Activated CD8-positive, alpha-beta memory T cell treated with anti-CD3 and anti-CD28 coated beads, Interleukin-2, amount 50 U/mL, for 4 hours (primary cell): ENCODE data around the gene KLC1.
A peak's percentile ranks its signal among the peaks of the same experiment; 100 is the strongest.
"Not testable (repeated sequence)": the region's sequence is repeated elsewhere in the genome, so short reads cannot be mapped to it uniquely, and the experiment has no call there.

Experiments
- DNase-seq: peaks from one replicate; pipeline ENCODE4 v3.0.0-alpha.2; 2020

The KLC1 gene

GRCh38 chr14:103626146-103626850 lies 2.7 kb upstream of the KLC1 start:
- DNase-seq = no peak

GRCh38 chr14:103627073-103628025 lies 1.7 kb upstream of the KLC1 start:
- DNase-seq = no peak

- no peak for DNase-seq
These were observed 759 bp upstream of the KLC1 start for GRCh38 chr14:103628221-103628683.

GRCh38 chr14:103629503-103630121 lies 601 bp downstream of the KLC1 start:
- DNase-seq = peak; percentile 39

GRCh38 chr14:103630364-103631108 lies 1.5 kb downstream of the KLC1 start:
- DNase-seq = no peak

- no peak for DNase-seq
These were observed 4.4 kb downstream of the KLC1 start for GRCh38 chr14:103633391-103633790.

- DNase-seq = no peak
These were observed 5.1 kb downstream of the KLC1 start for GRCh38 chr14:103634156-103634555.

- no peak for DNase-seq
These were observed 9.6 kb downstream of the KLC1 start for GRCh38 chr14:103638594-103638993.

GRCh38 chr14:103641161-103641560 lies 12.2 kb downstream of the KLC1 start:
- DNase-seq = no peak

GRCh38 chr14:103646189-103646588 lies 17.2 kb downstream of the KLC1 start:
- DNase-seq = no peak

- no peak for DNase-seq
These were observed 20.0 kb downstream of the KLC1 start for GRCh38 chr14:103649001-103649400.

- no peak for DNase-seq
These were observed 21.2 kb downstream of the KLC1 start for GRCh38 chr14:103650213-103650612.

- no peak for DNase-seq
These were observed 22.6 kb downstream of the KLC1 start for GRCh38 chr14:103651585-103651984.

- no peak for DNase-seq
These were observed 23.8 kb downstream of the KLC1 start for GRCh38 chr14:103652806-103653205.

- DNase-seq = not testable (repeated sequence)
These were observed 24.3 kb downstream of the KLC1 start for GRCh38 chr14:103653336-103653735.

- no peak for DNase-seq
These were observed 24.8 kb downstream of the KLC1 start for GRCh38 chr14:103653805-103654204.

- DNase-seq = no peak
These were observed 25.6 kb downstream of the KLC1 start for GRCh38 chr14:103654619-103655018.

GRCh38 chr14:103656031-103656755 lies 27.2 kb downstream of the KLC1 start:
- DNase-seq = no peak

GRCh38 chr14:103656756-103657133 lies 27.7 kb downstream of the KLC1 start:
- DNase-seq = no peak

GRCh38 chr14:103657471-103657870 lies 28.5 kb downstream of the KLC1 start:
- no peak for DNase-seq

- no peak for DNase-seq
These were observed 30.6 kb downstream of the KLC1 start for GRCh38 chr14:103659631-103660030.

- DNase-seq = no peak
These were observed 33.0 kb downstream of the KLC1 start for GRCh38 chr14:103662029-103662428.
